A549 (cell line): Measurements from ENCODE around the gene ATF5.

ENCODE experiments used
- CTCF ChIP-seq: fragments of >200 bp; sonication (Bioruptor Twin); formaldehyde crosslinking; IDR thresholded peaks from 3 replicates; pipeline ENCODE4 v1.5.1; 2016
- EHMT2 ChIP-seq: fragments of 200-600 bp; sonication (generic); IDR thresholded peaks from 2 replicates; pipeline ENCODE4 v1.6.1; 2016; ENCODE audit warnings: antibody characterized with exemption, low read depth, mild to moderate bottlenecking, moderate library complexity
- EP300 ChIP-seq, 2 experiments: fragments of >200 bp; sonication (Bioruptor Twin); formaldehyde crosslinking; IDR thresholded peaks; 2 replicates in 1 of 2; 3 replicates in 1 of 2; pipeline ENCODE4 v1.6.1; 2016 to 2017
- ESRRA ChIP-seq: fragments of 150-350 bp; IDR thresholded peaks from 2 replicates; pipeline ENCODE4 v1.6.1; 2014; ENCODE audit warnings: mild to moderate bottlenecking, low read length, borderline replicate concordance
- MYC ChIP-seq: IDR thresholded peaks from 2 replicates; pipeline ENCODE4 v1.6.1; 2012; ENCODE audit warnings: mild to moderate bottlenecking, inconsistent platforms, low read length, improper control_type of control experiment, borderline replicate concordance
- POLR2A ChIP-seq: IDR thresholded peaks from 2 replicates; pipeline ENCODE4 v1.6.1; 2012; ENCODE audit warnings: mild to moderate bottlenecking, low read length
- SREBF2 ChIP-seq: fragments of 450-650 bp; IDR thresholded peaks from 2 replicates; pipeline ENCODE4 v1.6.1; 2014; ENCODE audit warnings: mild to moderate bottlenecking, moderate library complexity
- TF ChIP-seq, protein P1 (sequence below): IDR thresholded peaks from 2 replicates; pipeline ENCODE4 v1.6.1; 2012; ENCODE audit warnings: low read depth, borderline replicate concordance
- TF ChIP-seq, protein P2 (sequence below): IDR thresholded peaks from 2 replicates; pipeline ENCODE4 v1.6.1; 2012

DNA sequence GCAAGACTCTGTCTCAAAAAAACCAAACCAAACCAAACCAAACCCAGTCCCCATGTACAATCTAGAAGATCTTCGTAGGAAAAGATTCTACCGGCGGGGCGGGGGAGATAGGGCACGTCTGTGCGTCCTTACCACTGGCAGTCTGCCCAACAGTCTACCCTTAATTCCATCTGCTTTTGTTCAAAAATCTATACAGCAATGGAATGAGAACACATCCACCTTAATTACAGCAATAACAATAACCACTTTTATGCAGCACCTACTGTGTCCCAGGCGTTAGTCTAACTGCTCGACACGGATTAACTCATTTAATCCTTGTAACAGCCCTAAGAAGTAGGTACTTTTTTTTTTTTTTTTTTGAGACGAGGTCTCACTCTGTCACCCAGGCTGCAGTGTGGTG, 2.5 kb upstream of the ATF5 start:
- TF ChIP-seq SREBF2 (no peak), MYC (no peak), EHMT2 (no peak), CTCF (no peak), EP300 (IDR thresholded peaks at IDR 0.05) (no peak), POLR2A (no peak), ESRRA (no peak)
- TF ChIP-seq, protein P1, sequence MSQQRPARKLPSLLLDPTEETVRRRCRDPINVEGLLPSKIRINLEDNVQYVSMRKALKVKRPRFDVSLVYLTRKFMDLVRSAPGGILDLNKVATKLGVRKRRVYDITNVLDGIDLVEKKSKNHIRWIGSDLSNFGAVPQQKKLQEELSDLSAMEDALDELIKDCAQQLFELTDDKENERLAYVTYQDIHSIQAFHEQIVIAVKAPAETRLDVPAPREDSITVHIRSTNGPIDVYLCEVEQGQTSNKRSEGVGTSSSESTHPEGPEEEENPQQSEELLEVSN: no peak
- TF ChIP-seq, protein P2, sequence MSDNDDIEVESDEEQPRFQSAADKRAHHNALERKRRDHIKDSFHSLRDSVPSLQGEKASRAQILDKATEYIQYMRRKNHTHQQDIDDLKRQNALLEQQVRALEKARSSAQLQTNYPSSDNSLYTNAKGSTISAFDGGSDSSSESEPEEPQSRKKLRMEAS: no peak
